ENCODE data around the gene SLC4A2.

The SLC4A2 gene

GRCh38 chr7:151028131-151028947, 31.1 kb upstream of the SLC4A2 start, which contains the start of gene ABCB8 (continued):
- TF ChIP-seq KLF7 (tag by site-specific recombination; IDR thresholded peaks at IDR 0.05; ENCODE audit: borderline replicate concordance): peak; percentile 84; the same call in 1 of the 2 replicates
- peak; percentile 82 for TF ChIP-seq ZIC2 (tag by site-specific recombination; IDR thresholded peaks at IDR 0.05)
- 0 out of 2 replicates have a peak, but pooled peaks have one; percentile 44 for TF ChIP-seq ZNF10 (tag by site-specific recombination; IDR thresholded peaks at IDR 0.05)
- peak; percentile 79 for TF ChIP-seq KLF9 (tag by site-specific recombination; IDR thresholded peaks at IDR 0.05; ENCODE audit: low read depth)
- peak; percentile 81; the same call in 1 of the 2 replicates for TF ChIP-seq ZNF324 (tag by site-specific recombination; IDR thresholded peaks at IDR 0.05)
- TF ChIP-seq WT1 (tag by site-specific recombination; IDR thresholded peaks at IDR 0.05): peak; percentile 52
- peak; percentile 58; the same call in 1 of the 2 replicates for TF ChIP-seq BCL11A (tag by site-specific recombination; IDR thresholded peaks at IDR 0.05; ENCODE audit: low read depth)
- peak; percentile 71; the same call in 1 of the 2 replicates for TF ChIP-seq ZNF184 (tag by site-specific recombination; IDR thresholded peaks at IDR 0.05)
- peak; percentile 82; the same call in 1 of the 2 replicates for TF ChIP-seq ZNF660 (tag by site-specific recombination; IDR thresholded peaks at IDR 0.05)
- TF ChIP-seq ZNF654 (tag by site-specific recombination; IDR thresholded peaks at IDR 0.05; ENCODE audit: low read depth): peak; percentile 44
- TF ChIP-seq HOXC10 (CRISPR knock-in tag; IDR thresholded peaks at IDR 0.05): peak; percentile 96; the same call in 1 of the 2 replicates
- 0 out of 2 replicates have a peak, but pooled peaks have one; percentile 26 for TF ChIP-seq ZNF391 (tag by site-specific recombination; IDR thresholded peaks at IDR 0.05; ENCODE audit: borderline replicate concordance, low read depth)
- no peak for TF ChIP-seq ZNF16 (tag by site-specific recombination; IDR thresholded peaks at IDR 0.05; ENCODE audit: low read depth)
- TF ChIP-seq EGR2 (tag by site-specific recombination; IDR thresholded peaks at IDR 0.05; ENCODE audit: low read depth): 0 out of 2 replicates have a peak, but pooled peaks have one; percentile 5
- peak; percentile 97 for TF ChIP-seq CTCF (tag by site-specific recombination; IDR thresholded peaks at IDR 0.05)
- no peak for TF ChIP-seq ZNF544 (tag by site-specific recombination; IDR thresholded peaks at IDR 0.05)
- peak; percentile 57 for TF ChIP-seq ZNF600 (tag by site-specific recombination; IDR thresholded peaks at IDR 0.05)
- TF ChIP-seq ZFP37 (tag by site-specific recombination; IDR thresholded peaks at IDR 0.05): no peak
- peak; percentile 83 for TF ChIP-seq KLF8 (tag by site-specific recombination; IDR thresholded peaks at IDR 0.05)
- TF ChIP-seq PRDM6 (tag by site-specific recombination; IDR thresholded peaks at IDR 0.05): no peak
- no peak for TF ChIP-seq SETDB1 (IDR thresholded peaks at IDR 0.05; ENCODE audit: insufficient read length, low read length)

GRCh38 chr7:151028948-151029501, 30.4 kb upstream of the SLC4A2 start:
- Histone ChIP-seq H3K9me3 (ENCODE audit: control insufficient read depth, insufficient read depth, low read depth, low read length) (no peaks in the 10 kb centered on the region), H3K4me3 (ENCODE audit: low read depth, low read length) (peak overlapping the region; percentile 84), H3K4me1 (ENCODE audit: control insufficient read depth, insufficient read depth, low read length) (no peaks in the 10 kb centered on the region), H3K36me3 (ENCODE audit: control insufficient read depth in 2 of 2, insufficient read depth in 1 of 2, low read length in 2 of 2) (peaks cover 0 to 22% of the 10 kb centered on the region in 2 experiments; a peak in 1 of 3 replicates), H3K27ac (ENCODE audit: extremely low read depth, low read depth, low read length) (no peak overlapping the region)
- POLR2A ChIA-PET: interaction anchor here (0.7 to 2.4 kb wide), 15 partner anchors 9 to 198 kb away, joined by 3 to 26 read pairs (median 8); partner anchors contain the start of genes ABCF2, AGAP3, ASIC3 and CDK5
- CTCF ChIA-PET: interaction anchor here (0.6 to 1.5 kb wide), 8 partner anchors 10 to 86 kb away, joined by 3 to 20 read pairs (median 4); no protein-coding TSS in a partner anchor
- TF ChIP-seq, protein P1, sequence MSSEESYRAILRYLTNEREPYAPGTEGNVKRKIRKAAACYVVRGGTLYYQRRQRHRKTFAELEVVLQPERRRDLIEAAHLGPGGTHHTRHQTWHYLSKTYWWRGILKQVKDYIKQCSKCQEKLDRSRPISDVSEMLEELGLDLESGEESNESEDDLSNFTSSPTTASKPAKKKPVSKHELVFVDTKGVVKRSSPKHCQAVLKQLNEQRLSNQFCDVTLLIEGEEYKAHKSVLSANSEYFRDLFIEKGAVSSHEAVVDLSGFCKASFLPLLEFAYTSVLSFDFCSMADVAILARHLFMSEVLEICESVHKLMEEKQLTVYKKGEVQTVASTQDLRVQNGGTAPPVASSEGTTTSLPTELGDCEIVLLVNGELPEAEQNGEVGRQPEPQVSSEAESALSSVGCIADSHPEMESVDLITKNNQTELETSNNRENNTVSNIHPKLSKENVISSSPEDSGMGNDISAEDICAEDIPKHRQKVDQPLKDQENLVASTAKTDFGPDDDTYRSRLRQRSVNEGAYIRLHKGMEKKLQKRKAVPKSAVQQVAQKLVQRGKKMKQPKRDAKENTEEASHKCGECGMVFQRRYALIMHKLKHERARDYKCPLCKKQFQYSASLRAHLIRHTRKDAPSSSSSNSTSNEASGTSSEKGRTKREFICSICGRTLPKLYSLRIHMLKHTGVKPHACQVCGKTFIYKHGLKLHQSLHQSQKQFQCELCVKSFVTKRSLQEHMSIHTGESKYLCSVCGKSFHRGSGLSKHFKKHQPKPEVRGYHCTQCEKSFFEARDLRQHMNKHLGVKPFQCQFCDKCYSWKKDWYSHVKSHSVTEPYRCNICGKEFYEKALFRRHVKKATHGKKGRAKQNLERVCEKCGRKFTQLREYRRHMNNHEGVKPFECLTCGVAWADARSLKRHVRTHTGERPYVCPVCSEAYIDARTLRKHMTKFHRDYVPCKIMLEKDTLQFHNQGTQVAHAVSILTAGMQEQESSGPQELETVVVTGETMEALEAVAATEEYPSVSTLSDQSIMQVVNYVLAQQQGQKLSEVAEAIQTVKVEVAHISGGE (tag by site-specific recombination; conservative IDR thresholded peaks at IDR 0.05; ENCODE audit: low read depth): 0 out of 2 replicates have a peak, but pooled peaks have one; percentile 3
- TF ChIP-seq KLF1 (tag by site-specific recombination; IDR thresholded peaks at IDR 0.05) (0 out of 2 replicates have a peak, but pooled peaks have one; percentile 2), REPIN1 (tag by site-specific recombination; IDR thresholded peaks at IDR 0.05; ENCODE audit: low read depth) (no peak)
